HepG2 (cell line): Measurements from ENCODE around the gene SLC51B. TPM values are rescaled to one million over a fixed set of nuclear protein-coding genes. Genes with fewer than 3 reads are reported as not detected.

Experiments
- BORCS8-MEF2B ChIP-seq: sonication (generic); formaldehyde crosslinking; IDR thresholded peaks from 2 replicates; pipeline ENCODE4 v1.8.0; 2022; ENCODE audit warnings: mild to moderate bottlenecking, missing genetic modification reagents
- BRD4 ChIP-seq: sonication (generic); formaldehyde crosslinking; IDR thresholded peaks from 2 replicates; pipeline ENCODE4 v1.4.0; 2020; ENCODE audit warnings: missing genetic modification reagents
- CCDC6 ChIP-seq: sonication (generic); formaldehyde crosslinking; IDR thresholded peaks from 2 replicates; pipeline ENCODE4 v1.8.1; 2022; ENCODE audit warnings: mild to moderate bottlenecking, missing genetic modification reagents, moderate library complexity
- KDM2A ChIP-seq: sonication (generic); formaldehyde crosslinking; IDR thresholded peaks from 2 replicates; pipeline ENCODE4 v1.4.0; 2020; ENCODE audit warnings: low read depth, missing genetic modification reagents, borderline replicate concordance
- KLF6 ChIP-seq: IDR thresholded peaks from 2 replicates; pipeline ENCODE4 v1.8.0; 2016; ENCODE audit warnings: missing biosample characterization, missing genetic modification reagents
- MXD3 ChIP-seq: IDR thresholded peaks from 2 replicates; pipeline ENCODE4 v1.6.1; 2016; ENCODE audit warnings: mild to moderate bottlenecking, missing biosample characterization, missing genetic modification reagents
- MYPOP ChIP-seq: sonication (generic); formaldehyde crosslinking; IDR thresholded peaks from 2 replicates; pipeline ENCODE4 v1.8.1; 2023; ENCODE audit warnings: mild to moderate bottlenecking, moderate library complexity, missing genetic modification reagents
- NCOA2 ChIP-seq: sonication (generic); formaldehyde crosslinking; IDR thresholded peaks from 2 replicates; pipeline ENCODE4 v1.8.0; 2022; ENCODE audit warnings: inconsistent platforms
- PBX3 ChIP-seq: sonication (generic); formaldehyde crosslinking; IDR thresholded peaks from 2 replicates; pipeline ENCODE4 v1.8.1; 2023; ENCODE audit warnings: missing genetic modification reagents, inconsistent platforms, borderline replicate concordance
- PITX1 ChIP-seq: sonication (generic); formaldehyde crosslinking; IDR thresholded peaks from 2 replicates; pipeline ENCODE4 v1.5.1; 2020; ENCODE audit warnings: mild to moderate bottlenecking, missing genetic modification reagents
- PRDM15 ChIP-seq: sonication (generic); formaldehyde crosslinking; IDR thresholded peaks from 2 replicates; pipeline ENCODE4 v1.4.0; 2020; ENCODE audit warnings: missing genetic modification reagents
- RBFOX2 ChIP-seq: fragments of 200-400 bp; formaldehyde crosslinking; IDR thresholded peaks from 2 replicates; pipeline ENCODE4 v1.6.1; 2017; ENCODE audit warnings: low read depth, mild to moderate bottlenecking, low read length
- RXRB ChIP-seq: IDR thresholded peaks from 2 replicates; pipeline ENCODE4 v1.6.1; 2016; ENCODE audit warnings: borderline replicate concordance, missing genetic modification reagents, missing compliant biosample characterization
- SPEN ChIP-seq: sonication (generic); formaldehyde crosslinking; IDR thresholded peaks from 2 replicates; pipeline ENCODE4 v1.5.1; 2020; ENCODE audit warnings: low read depth, mild to moderate bottlenecking, missing genetic modification reagents
- STAG1 ChIP-seq: sonication (generic); formaldehyde crosslinking; IDR thresholded peaks from 2 replicates; pipeline ENCODE4 v1.4.0; 2020; ENCODE audit warnings: missing genetic modification reagents
- ZBTB3 ChIP-seq: sonication (generic); formaldehyde crosslinking; IDR thresholded peaks from 2 replicates; pipeline ENCODE4 v1.4.0; 2020; ENCODE audit warnings: low read depth, mild to moderate bottlenecking, moderate library complexity, missing genetic modification reagents, borderline replicate concordance
- ZBTB34 ChIP-seq: sonication (generic); formaldehyde crosslinking; IDR thresholded peaks from 2 replicates; pipeline ENCODE4 v1.8.0; 2022; ENCODE audit warnings: mild to moderate bottlenecking, missing genetic modification reagents
- ZMYM4 ChIP-seq: sonication (generic); formaldehyde crosslinking; IDR thresholded peaks from 2 replicates; pipeline ENCODE4 v1.8.1; 2023; ENCODE audit warnings: mild to moderate bottlenecking, missing genetic modification reagents
- ZNF576 ChIP-seq: sonication (generic); formaldehyde crosslinking; IDR thresholded peaks from 2 replicates; pipeline ENCODE4 v1.4.0; 2020; ENCODE audit warnings: mild to moderate bottlenecking, missing genetic modification reagents
- polyA plus RNA-seq, 8 experiments: library from polyadenylated mRNA; depleted of rRNA in 3 of 8; stranded (reverse) in 7 of 8; unstranded in 1 of 8; fragments of >200 nt; fragmentation: Illumina TruSeq in 4 of 8; extraction: Trizol in 4 of 8; gene quantifications; 2 replicates each; pipeline versions ENCODE4 v1.2.1 to v1.2.3, GENCODE V29; 2011 to 2016; ENCODE audit warnings: low read depth in 4 of 8, missing spikeins in 1 of 8, mixed read lengths in 1 of 8; ENCODE audit not compliant: insufficient read depth in 1 of 8
- total RNA-seq, 5 experiments: library from RNA; depleted of rRNA; stranded (reverse); fragments of >200 nt; fragmentation: Illumina TruSeq; extraction: Trizol; gene quantifications; 2 replicates each; pipeline ENCODE4 v1.2.3, GENCODE V29; 2016; ENCODE audit warnings: low read depth in 1 of 5

The SLC51B gene
- total and polyA plus RNA-seq, 2 of the 13 experiments (the other 11 are each of a cell fraction or from before 2014, with no cell fraction given) = 14.9 to 17.1 TPM

- TF ChIP-seq PBX3 (peak; percentile 48; the same call in 1 of the 2 replicates), PRDM15 (no peak), ZMYM4 (peak; percentile 58), PITX1 (CRISPR knock-in tag) (no peak), ZBTB34 (CRISPR knock-in tag) (peak; percentile 58; the same call in 1 of the 2 replicates), SPEN (CRISPR knock-in tag) (peak; percentile 60; the same call in 1 of the 2 replicates), STAG1 (peak; percentile 6; the same call in 1 of the 2 replicates), ZNF576 (no peak), MYPOP (CRISPR knock-in tag) (peak; percentile 60; the same call in 1 of the 2 replicates), KDM2A (peak; percentile 65), MXD3 (CRISPR knock-in tag) (peak; percentile 87), CCDC6 (CRISPR knock-in tag) (0 out of 2 replicates have a peak, but pooled peaks have one; percentile 56), BRD4 (CRISPR knock-in tag) (no peak), RXRB (no peak), KLF6 (CRISPR knock-in tag) (peak; percentile 52; the same call in 1 of the 2 replicates), ZBTB3 (CRISPR knock-in tag) (0 out of 2 replicates have a peak, but pooled peaks have one; percentile 40), NCOA2 (CRISPR knock-in tag) (no peak), RBFOX2 (peak; percentile 92), BORCS8-MEF2B (0 out of 2 replicates have a peak, but pooled peaks have one; percentile 18)
These were observed 16.1 kb upstream of the SLC51B start, which contains the start of gene MTFMT (continued) for GRCh38 chr15:65028921-65029735.
